ENCODE measurements around the gene LRRC10. TPM values are rescaled to one million over a fixed set of nuclear protein-coding genes. Genes with fewer than 3 reads are reported as not detected.

LRRC10 gene
- total RNA-seq, 2 donors from 2014 or later, result not detected

GRCh38 chr12:69598174-69598753, 12.4 kb downstream of the LRRC10 start:
- Mint-ChIP-seq H3K4me1 (no peaks in the 10 kb centered on the region), H3K27me3 (ENCODE audit: insufficient read depth) (no peaks in the 10 kb centered on the region), H3K4me3 (no peak overlapping the region), H3K36me3 (ENCODE audit: low read depth) (peaks cover 86% of the 10 kb centered on the region), H3K9me3 (peaks cover 1% of the 10 kb centered on the region), H3K27ac (no peak overlapping the region)
- no peak for TF ChIP-seq CTCF (conservative IDR thresholded peaks at IDR 0.05)
- Histone ChIP-seq H3K27ac (ENCODE audit: low read depth, low read length) (no peak overlapping the region), H3K27me3 (ENCODE audit: control insufficient read depth, insufficient read depth, low read length, poor library complexity, severe bottlenecking) (no peaks in the 10 kb centered on the region), H3K4me1 (ENCODE audit: control insufficient read depth, insufficient read depth, low read length) (no peaks in the 10 kb centered on the region), H3K36me3 (ENCODE audit: control insufficient read depth, insufficient read depth, low read length) (peaks cover 100% of the 10 kb centered on the region), H3K9ac (ENCODE audit: extremely low read depth, low read length, poor library complexity, severe bottlenecking) (no peak overlapping the region), H3K9me3 (ENCODE audit: control insufficient read depth, low read length) (peaks cover 2% of the 10 kb centered on the region), H3K4me3 (ENCODE audit: low read length) (no peak overlapping the region)
- 95 to 100% methylated on average over 1 to 3 of the region's 4 CpGs for WGBS, 2 experiments (ENCODE audit: insufficient coverage in 1 of 2, insufficient read length in 1 of 2)
- DNase-seq, result no peak

GRCh38 chr12:69595689-69596088, 15.0 kb downstream of the LRRC10 start:
- no peak for TF ChIP-seq CTCF (conservative IDR thresholded peaks at IDR 0.05)
- no peak overlapping the region for H3K4me3 Mint-ChIP-seq
- no peaks in the 10 kb centered on the region for H3K9me3 Mint-ChIP-seq
- 71 to 94% methylated on average over 1 to 2 of the region's 2 CpGs for WGBS, 2 experiments (ENCODE audit: insufficient coverage in 1 of 2, insufficient read length in 1 of 2)
- no peaks in the 10 kb centered on the region for H3K4me1 Mint-ChIP-seq
- no peak overlapping the region for H3K9ac ChIP-seq (ENCODE audit: extremely low read depth, low read length, poor library complexity, severe bottlenecking)
- H3K27ac Mint-ChIP-seq, result no peak overlapping the region
- no peak overlapping the region for H3K4me3 ChIP-seq (ENCODE audit: low read length)
- DNase-seq, result no peak
- H3K27me3 Mint-ChIP-seq (ENCODE audit: insufficient read depth), result no peaks in the 10 kb centered on the region
- H3K9me3 ChIP-seq (ENCODE audit: control insufficient read depth, low read length), result no peaks in the 10 kb centered on the region
- H3K27ac ChIP-seq (ENCODE audit: low read depth, low read length), result no peak overlapping the region
- H3K36me3 Mint-ChIP-seq (ENCODE audit: low read depth), result peaks cover 85% of the 10 kb centered on the region
- no peaks in the 10 kb centered on the region for H3K27me3 ChIP-seq (ENCODE audit: control insufficient read depth, insufficient read depth, low read length, poor library complexity, severe bottlenecking)
- no peaks in the 10 kb centered on the region for H3K4me1 ChIP-seq (ENCODE audit: control insufficient read depth, insufficient read depth, low read length)
- peaks cover 100% of the 10 kb centered on the region for H3K36me3 ChIP-seq (ENCODE audit: control insufficient read depth, insufficient read depth, low read length)

GRCh38 chr12:69589082-69589481, 21.6 kb downstream of the LRRC10 start:
- Histone ChIP-seq H3K36me3 (ENCODE audit: control insufficient read depth, insufficient read depth, low read length) (peaks cover 79% of the 10 kb centered on the region), H3K27me3 (ENCODE audit: control insufficient read depth, insufficient read depth, low read length, poor library complexity, severe bottlenecking) (no peaks in the 10 kb centered on the region), H3K27ac (ENCODE audit: low read depth, low read length) (no peak overlapping the region), H3K4me1 (ENCODE audit: control insufficient read depth, insufficient read depth, low read length) (no peaks in the 10 kb centered on the region), H3K9me3 (ENCODE audit: control insufficient read depth, low read length) (no peaks in the 10 kb centered on the region), H3K4me3 (ENCODE audit: low read length) (no peak overlapping the region), H3K9ac (ENCODE audit: extremely low read depth, low read length, poor library complexity, severe bottlenecking) (no peak overlapping the region)
- H3K4me3 Mint-ChIP-seq, result no peak overlapping the region
- no peak for DNase-seq
- H3K9me3 Mint-ChIP-seq, result no peaks in the 10 kb centered on the region
- no peaks in the 10 kb centered on the region for H3K27me3 Mint-ChIP-seq (ENCODE audit: insufficient read depth)
- WGBS, 2 experiments (ENCODE audit: insufficient coverage in 1 of 2, insufficient read length in 1 of 2), result 100% methylated on average over 2 of the region's 2 CpGs
- TF ChIP-seq CTCF (conservative IDR thresholded peaks at IDR 0.05), result no peak
- H3K36me3 Mint-ChIP-seq (ENCODE audit: low read depth), result peaks cover 72% of the 10 kb centered on the region
- no peaks in the 10 kb centered on the region for H3K4me1 Mint-ChIP-seq
- H3K27ac Mint-ChIP-seq, result no peak overlapping the region

All from endodermal cell (in vitro differentiated cells).